ENCODE data around the gene DNAH2.

DNA sequence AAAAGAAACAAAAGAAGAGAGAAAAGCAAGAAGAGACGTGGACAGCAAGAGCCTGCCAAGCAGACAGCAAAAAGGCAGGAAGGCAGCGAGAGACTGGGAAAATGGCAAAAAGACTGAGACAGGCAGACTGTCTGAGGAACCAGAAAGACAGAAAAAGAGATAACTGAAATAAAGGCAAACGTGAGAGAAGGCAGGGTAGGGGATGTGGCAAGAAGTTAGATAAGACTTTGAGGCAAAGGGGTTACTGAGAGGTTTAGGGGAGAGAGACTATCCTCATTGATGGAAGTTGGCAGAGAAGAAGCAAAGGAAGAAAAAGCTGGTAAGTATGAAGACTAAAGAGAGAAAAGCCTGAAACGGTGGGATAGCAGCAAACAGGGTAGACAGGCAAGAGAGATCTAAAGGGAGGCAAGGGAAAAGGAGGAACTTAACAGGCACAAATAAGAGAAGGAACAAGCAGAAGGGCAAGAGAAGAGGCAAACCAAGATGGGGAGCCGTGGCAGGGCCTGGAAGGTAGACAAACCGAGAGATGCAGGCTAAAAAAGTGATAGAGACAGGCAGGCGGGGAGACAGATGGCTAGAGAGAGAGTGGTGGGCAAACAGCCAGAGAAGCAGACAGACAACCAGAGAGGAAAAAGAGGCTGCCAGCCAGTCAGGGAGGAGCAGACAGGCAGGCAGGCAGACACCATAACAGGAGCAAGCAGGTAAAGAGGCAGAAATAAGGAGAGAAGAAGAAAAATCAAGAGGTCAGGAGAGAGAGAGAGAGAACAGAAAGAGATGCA lies 163.9 kb downstream of the DNAH2 start:
- TF ChIP-seq POLR2A (IDR thresholded peaks at IDR 0.05; ENCODE audit: low read length) (no peak), RAD21 (conservative IDR thresholded peaks at IDR 0.05 in 1 of 2, IDR thresholded peaks at IDR 0.05 in 1 of 2) (no peak), GATA3 (IDR thresholded peaks at IDR 0.05; ENCODE audit: borderline replicate concordance) (no peak), KDM1A (IDR thresholded peaks at IDR 0.05; ENCODE audit: low read depth) (no peak), EHMT2 (IDR thresholded peaks at IDR 0.05; ENCODE audit: low read depth) (no peak), ZC3H11A (IDR thresholded peaks at IDR 0.05) (no peak), CHD2 (IDR thresholded peaks at IDR 0.05; ENCODE audit: low read length, partially characterized antibody) (no peak), MAZ (IDR thresholded peaks at IDR 0.05; ENCODE audit: borderline replicate concordance, low read depth, low read length) (no peak)
- TF ChIP-seq, protein P1, sequence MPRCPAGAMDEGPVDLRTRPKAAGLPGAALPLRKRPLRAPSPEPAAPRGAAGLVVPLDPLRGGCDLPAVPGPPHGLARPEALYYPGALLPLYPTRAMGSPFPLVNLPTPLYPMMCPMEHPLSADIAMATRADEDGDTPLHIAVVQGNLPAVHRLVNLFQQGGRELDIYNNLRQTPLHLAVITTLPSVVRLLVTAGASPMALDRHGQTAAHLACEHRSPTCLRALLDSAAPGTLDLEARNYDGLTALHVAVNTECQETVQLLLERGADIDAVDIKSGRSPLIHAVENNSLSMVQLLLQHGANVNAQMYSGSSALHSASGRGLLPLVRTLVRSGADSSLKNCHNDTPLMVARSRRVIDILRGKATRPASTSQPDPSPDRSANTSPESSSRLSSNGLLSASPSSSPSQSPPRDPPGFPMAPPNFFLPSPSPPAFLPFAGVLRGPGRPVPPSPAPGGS (IDR thresholded peaks at IDR 0.05), result no peak
- TF ChIP-seq, protein P2, sequence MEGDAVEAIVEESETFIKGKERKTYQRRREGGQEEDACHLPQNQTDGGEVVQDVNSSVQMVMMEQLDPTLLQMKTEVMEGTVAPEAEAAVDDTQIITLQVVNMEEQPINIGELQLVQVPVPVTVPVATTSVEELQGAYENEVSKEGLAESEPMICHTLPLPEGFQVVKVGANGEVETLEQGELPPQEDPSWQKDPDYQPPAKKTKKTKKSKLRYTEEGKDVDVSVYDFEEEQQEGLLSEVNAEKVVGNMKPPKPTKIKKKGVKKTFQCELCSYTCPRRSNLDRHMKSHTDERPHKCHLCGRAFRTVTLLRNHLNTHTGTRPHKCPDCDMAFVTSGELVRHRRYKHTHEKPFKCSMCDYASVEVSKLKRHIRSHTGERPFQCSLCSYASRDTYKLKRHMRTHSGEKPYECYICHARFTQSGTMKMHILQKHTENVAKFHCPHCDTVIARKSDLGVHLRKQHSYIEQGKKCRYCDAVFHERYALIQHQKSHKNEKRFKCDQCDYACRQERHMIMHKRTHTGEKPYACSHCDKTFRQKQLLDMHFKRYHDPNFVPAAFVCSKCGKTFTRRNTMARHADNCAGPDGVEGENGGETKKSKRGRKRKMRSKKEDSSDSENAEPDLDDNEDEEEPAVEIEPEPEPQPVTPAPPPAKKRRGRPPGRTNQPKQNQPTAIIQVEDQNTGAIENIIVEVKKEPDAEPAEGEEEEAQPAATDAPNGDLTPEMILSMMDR (IDR thresholded peaks at IDR 0.05), result no peak
- TF ChIP-seq, protein P3, sequence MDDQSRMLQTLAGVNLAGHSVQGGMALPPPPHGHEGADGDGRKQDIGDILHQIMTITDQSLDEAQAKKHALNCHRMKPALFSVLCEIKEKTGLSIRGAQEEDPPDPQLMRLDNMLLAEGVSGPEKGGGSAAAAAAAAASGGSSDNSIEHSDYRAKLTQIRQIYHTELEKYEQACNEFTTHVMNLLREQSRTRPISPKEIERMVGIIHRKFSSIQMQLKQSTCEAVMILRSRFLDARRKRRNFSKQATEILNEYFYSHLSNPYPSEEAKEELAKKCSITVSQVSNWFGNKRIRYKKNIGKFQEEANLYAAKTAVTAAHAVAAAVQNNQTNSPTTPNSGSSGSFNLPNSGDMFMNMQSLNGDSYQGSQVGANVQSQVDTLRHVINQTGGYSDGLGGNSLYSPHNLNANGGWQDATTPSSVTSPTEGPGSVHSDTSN (IDR thresholded peaks at IDR 0.05), result no peak
- TF ChIP-seq, protein P4, sequence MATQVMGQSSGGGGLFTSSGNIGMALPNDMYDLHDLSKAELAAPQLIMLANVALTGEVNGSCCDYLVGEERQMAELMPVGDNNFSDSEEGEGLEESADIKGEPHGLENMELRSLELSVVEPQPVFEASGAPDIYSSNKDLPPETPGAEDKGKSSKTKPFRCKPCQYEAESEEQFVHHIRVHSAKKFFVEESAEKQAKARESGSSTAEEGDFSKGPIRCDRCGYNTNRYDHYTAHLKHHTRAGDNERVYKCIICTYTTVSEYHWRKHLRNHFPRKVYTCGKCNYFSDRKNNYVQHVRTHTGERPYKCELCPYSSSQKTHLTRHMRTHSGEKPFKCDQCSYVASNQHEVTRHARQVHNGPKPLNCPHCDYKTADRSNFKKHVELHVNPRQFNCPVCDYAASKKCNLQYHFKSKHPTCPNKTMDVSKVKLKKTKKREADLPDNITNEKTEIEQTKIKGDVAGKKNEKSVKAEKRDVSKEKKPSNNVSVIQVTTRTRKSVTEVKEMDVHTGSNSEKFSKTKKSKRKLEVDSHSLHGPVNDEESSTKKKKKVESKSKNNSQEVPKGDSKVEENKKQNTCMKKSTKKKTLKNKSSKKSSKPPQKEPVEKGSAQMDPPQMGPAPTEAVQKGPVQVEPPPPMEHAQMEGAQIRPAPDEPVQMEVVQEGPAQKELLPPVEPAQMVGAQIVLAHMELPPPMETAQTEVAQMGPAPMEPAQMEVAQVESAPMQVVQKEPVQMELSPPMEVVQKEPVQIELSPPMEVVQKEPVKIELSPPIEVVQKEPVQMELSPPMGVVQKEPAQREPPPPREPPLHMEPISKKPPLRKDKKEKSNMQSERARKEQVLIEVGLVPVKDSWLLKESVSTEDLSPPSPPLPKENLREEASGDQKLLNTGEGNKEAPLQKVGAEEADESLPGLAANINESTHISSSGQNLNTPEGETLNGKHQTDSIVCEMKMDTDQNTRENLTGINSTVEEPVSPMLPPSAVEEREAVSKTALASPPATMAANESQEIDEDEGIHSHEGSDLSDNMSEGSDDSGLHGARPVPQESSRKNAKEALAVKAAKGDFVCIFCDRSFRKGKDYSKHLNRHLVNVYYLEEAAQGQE (IDR thresholded peaks at IDR 0.05), result no peak

All from A549 (cell line).